Transverse colon (tissue), 4 donors: ENCODE measurements around the gene RALGDS. TPM values are rescaled to one million over a fixed set of nuclear protein-coding genes. Genes with fewer than 3 reads are reported as not detected.

Source experiments
- DNase-seq: peaks from one replicate; pipeline ENCODE4 v3.0.0-alpha.2; 2019
- H3K27ac ChIP-seq, 4 donors: fragments of 200-600 bp; sonication (generic); 2 replicates each; pipeline ENCODE4 v1.5.1; 2016 to 2018; ENCODE audit warnings: inconsistent platforms in 4 of 4
- H3K27me3 ChIP-seq: fragments of 200-600 bp; sonication (generic); 2 replicates; pipeline ENCODE4 v1.5.1; 2017; ENCODE audit warnings: inconsistent platforms
- H3K36me3 ChIP-seq, 4 donors: fragments of 200-600 bp; sonication (generic); 2 replicates each; pipeline ENCODE4 v1.5.1; 2017 to 2019; ENCODE audit warnings: inconsistent platforms in 4 of 4
- H3K4me1 ChIP-seq, 4 donors: fragments of 200-600 bp; sonication (generic); 2 replicates each; pipeline ENCODE4 v1.5.1; 2017 to 2020; ENCODE audit warnings: inconsistent platforms in 4 of 4
- H3K4me3 ChIP-seq, 4 donors: fragments of 200-600 bp; sonication (generic); 1 replicate in 1 of 4; 2 replicates in 3 of 4; pipeline versions ENCODE4 v1.5.1 to v1.6.1; 2017 to 2019; ENCODE audit warnings: inconsistent platforms in 4 of 4
- H3K9me3 ChIP-seq, 2 donors: fragments of 200-600 bp; sonication (generic); 2 replicates each; pipeline ENCODE4 v1.5.1; 2017 to 2019; ENCODE audit warnings: inconsistent platforms in 2 of 2
- EP300 ChIP-seq: sonication (generic); formaldehyde crosslinking; IDR thresholded peaks from one replicate; pipeline ENCODE4 v1.6.1; 2017; ENCODE audit warnings: antibody characterized with exemption, low read depth
- POLR2A ChIP-seq: fragments of 450-650 bp; IDR thresholded peaks from one replicate; pipeline ENCODE4 v1.6.1; 2016; ENCODE audit warnings: antibody characterized with exemption, mild to moderate bottlenecking, moderate library complexity
- POLR2AphosphoS5 ChIP-seq, 3 donors: sonication (generic); formaldehyde crosslinking; IDR thresholded peaks; one replicate each; pipeline ENCODE4 v1.6.1; 2016; ENCODE audit warnings: antibody characterized with exemption in 3 of 3
- WGBS, 2 donors: methylation state at CpG; one replicate each; pipeline ENCODE4 v1.1.5; 2018; ENCODE audit warnings: low coverage in 1 of 2; 5-methylcytosine and 5-hydroxymethylcytosine counted together
- in situ Hi-C, 4 donors: fragments of 200-750 bp; cut with MboI; loops; one replicate each; pipeline versions ENCODE4 v1.15.0 to v1.15.1; 2017; ENCODE audit warnings: low sequenced_read_pairs in 3 of 4, low pct_ligation_motif_present in 1 of 4, low pct_unique_long_range_greater_than_20kb in 1 of 4
- intact Hi-C: fragments of 100-400 bp; cut with DNase I; formaldehyde crosslinking; loops from one replicate; pipeline ENCODE4 v1.15.1; 2023; ENCODE audit warnings: low total_unique reads
- total RNA-seq, 4 donors: library from RNA; depleted of rRNA; stranded (reverse); fragments of >200 nt; gene quantifications; one replicate each; pipeline ENCODE4 v1.1.0, GENCODE V29; 2016
- TF ChIP-seq, protein P1 (sequence below), 5 experiments: fragments of 200-600 bp in 3 of 5; fragments of 450-650 bp in 2 of 5; sonication (generic) in 3 of 5; IDR thresholded peaks; 1 replicate in 2 of 5; 2 replicates in 3 of 5; pipeline ENCODE4 v1.5.1; 2016 to 2017; ENCODE audit warnings: antibody characterized with exemption in 5 of 5, inconsistent platforms in 3 of 5, mild to moderate bottlenecking in 2 of 5, moderate library complexity in 1 of 5

RALGDS gene
- total RNA-seq, 4 donors from 2014 or later = 50.5 to 233 (median 58.2) TPM

DNA sequence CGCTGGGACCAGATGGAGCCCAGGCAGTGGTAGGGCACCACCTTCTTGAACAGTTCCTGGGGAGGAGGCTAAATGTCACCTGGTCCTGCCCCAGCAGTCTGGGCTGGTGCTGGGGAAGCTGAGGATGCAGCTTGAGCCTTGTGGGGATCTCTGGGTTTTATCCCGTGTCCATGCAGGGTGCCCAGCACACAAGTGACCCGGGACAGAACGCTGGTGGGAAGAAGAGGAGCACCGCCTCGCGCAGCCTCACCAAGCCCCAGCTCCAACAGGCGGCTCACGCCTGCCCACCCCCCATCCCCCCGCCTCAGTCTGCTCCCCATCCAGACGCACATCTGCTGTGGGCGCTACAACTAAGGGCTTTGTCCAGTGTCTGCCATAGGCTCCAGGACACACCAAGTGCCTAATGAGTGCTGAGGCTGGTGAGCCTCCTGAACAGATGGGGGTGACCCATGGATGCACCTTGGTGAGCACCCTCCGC, 13.8 kb downstream of the RALGDS start:
- Histone ChIP-seq H3K27ac (no peak overlapping the region), H3K27me3 (no peaks in the 10 kb centered on the region), H3K4me1 (peaks cover 0 to 7% (median under 1%) of the 10 kb centered on the region in 4 donors), H3K4me3 (no peak overlapping the region), H3K36me3 (peaks cover 0 to 66% (median 17%) of the 10 kb centered on the region in 4 donors), H3K9me3 (no peaks in the 10 kb centered on the region)
- no peak for DNase-seq
- 91% methylated on average over 13 of the region's 13 CpGs; no CpG with 5 or more reads in 1 of the 2 donors for WGBS, 2 donors
- in situ Hi-C loops = no loop called here
- intact Hi-C loops = no loop called here
- TF ChIP-seq EP300 = no peak
- no peak for TF ChIP-seq POLR2AphosphoS5 (IDR thresholded peaks at IDR 0.05)
- TF ChIP-seq, protein P1, sequence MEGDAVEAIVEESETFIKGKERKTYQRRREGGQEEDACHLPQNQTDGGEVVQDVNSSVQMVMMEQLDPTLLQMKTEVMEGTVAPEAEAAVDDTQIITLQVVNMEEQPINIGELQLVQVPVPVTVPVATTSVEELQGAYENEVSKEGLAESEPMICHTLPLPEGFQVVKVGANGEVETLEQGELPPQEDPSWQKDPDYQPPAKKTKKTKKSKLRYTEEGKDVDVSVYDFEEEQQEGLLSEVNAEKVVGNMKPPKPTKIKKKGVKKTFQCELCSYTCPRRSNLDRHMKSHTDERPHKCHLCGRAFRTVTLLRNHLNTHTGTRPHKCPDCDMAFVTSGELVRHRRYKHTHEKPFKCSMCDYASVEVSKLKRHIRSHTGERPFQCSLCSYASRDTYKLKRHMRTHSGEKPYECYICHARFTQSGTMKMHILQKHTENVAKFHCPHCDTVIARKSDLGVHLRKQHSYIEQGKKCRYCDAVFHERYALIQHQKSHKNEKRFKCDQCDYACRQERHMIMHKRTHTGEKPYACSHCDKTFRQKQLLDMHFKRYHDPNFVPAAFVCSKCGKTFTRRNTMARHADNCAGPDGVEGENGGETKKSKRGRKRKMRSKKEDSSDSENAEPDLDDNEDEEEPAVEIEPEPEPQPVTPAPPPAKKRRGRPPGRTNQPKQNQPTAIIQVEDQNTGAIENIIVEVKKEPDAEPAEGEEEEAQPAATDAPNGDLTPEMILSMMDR (IDR thresholded peaks at IDR 0.05) = no peak
- no peak for TF ChIP-seq POLR2A

DNA sequence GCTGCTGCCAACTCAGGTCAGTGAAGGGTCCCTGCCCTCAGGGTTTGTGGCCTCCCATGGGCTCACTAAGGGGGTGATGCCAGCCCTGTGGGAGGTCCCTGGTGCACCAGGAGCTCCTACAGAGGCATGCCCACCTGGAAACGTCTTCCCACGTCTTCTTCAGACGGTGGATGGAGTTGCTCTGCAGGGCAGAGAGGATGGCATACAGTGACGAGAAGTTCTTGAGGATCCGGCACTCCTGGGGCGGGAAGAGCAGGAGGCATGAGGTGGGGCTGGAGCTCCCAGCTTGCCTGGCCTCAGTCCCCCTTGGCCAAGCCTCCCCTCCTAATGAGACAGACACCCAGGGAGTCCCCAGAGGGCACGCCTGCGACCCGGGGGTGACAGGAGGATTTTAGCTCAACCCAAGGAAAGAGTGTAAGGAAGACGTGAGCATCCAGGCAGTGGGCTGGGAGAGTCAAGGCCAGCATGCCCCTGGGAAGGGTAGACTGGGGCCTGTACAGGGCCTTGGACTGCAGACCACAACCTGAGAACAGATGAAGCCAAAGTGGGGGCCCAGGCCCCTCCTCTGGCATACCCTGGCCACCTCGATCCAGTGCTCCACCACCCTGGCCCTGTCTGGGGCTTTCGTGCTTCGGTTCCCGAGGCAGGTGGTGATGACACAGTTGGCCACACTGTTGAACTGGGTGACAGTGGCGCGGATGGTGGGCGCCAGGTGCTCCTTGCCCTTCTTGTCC, 14.4 kb downstream of the RALGDS start:
- no peak overlapping the region for H3K4me3 ChIP-seq
- peaks cover 0 to 7% (median 0%) of the 10 kb centered on the region in 4 donors for H3K4me1 ChIP-seq
- intact Hi-C loops (no loop called here), in situ Hi-C loops (no loop called here)
- DNase-seq = no peak
- TF ChIP-seq POLR2A = no peak
- TF ChIP-seq EP300 = no peak
- TF ChIP-seq, protein P1 (IDR thresholded peaks at IDR 0.05) = no peak
- TF ChIP-seq POLR2AphosphoS5 (IDR thresholded peaks at IDR 0.05) = no peak
- no peaks in the 10 kb centered on the region for H3K9me3 ChIP-seq
- H3K27me3 ChIP-seq = no peaks in the 10 kb centered on the region
- peaks cover 0 to 72% (median 21%) of the 10 kb centered on the region in 4 donors for H3K36me3 ChIP-seq
- H3K27ac ChIP-seq = no peak overlapping the region
- WGBS, 2 donors = 94% methylated on average over 17 of the region's 17 CpGs; no CpG with 5 or more reads in 1 of the 2 donors

GRCh38 chr9:133105461-133105770, 15.6 kb downstream of the RALGDS start:
- Histone ChIP-seq H3K36me3 (peaks cover 0 to 81% (median 29%) of the 10 kb centered on the region in 4 donors), H3K27me3 (no peaks in the 10 kb centered on the region), H3K4me3 (no peak overlapping the region), H3K4me1 (peaks cover 0 to 7% (median 0%) of the 10 kb centered on the region in 4 donors), H3K27ac (no peak overlapping the region), H3K9me3 (no peaks in the 10 kb centered on the region)
- in situ Hi-C loops = no loop called here
- 97% methylated on average over 5 of the region's 7 CpGs; no CpG with 5 or more reads in 1 of the 2 donors for WGBS, 2 donors
- TF ChIP-seq, protein P1 (IDR thresholded peaks at IDR 0.05) = no peak
- TF ChIP-seq POLR2AphosphoS5 (IDR thresholded peaks at IDR 0.05) (no peak), EP300 (no peak), POLR2A (no peak)
- intact Hi-C loops = loop anchor here (1.0 kb wide), 1 partner anchor 42 kb away; no protein-coding TSS in a partner anchor
- no peak for DNase-seq

DNA sequence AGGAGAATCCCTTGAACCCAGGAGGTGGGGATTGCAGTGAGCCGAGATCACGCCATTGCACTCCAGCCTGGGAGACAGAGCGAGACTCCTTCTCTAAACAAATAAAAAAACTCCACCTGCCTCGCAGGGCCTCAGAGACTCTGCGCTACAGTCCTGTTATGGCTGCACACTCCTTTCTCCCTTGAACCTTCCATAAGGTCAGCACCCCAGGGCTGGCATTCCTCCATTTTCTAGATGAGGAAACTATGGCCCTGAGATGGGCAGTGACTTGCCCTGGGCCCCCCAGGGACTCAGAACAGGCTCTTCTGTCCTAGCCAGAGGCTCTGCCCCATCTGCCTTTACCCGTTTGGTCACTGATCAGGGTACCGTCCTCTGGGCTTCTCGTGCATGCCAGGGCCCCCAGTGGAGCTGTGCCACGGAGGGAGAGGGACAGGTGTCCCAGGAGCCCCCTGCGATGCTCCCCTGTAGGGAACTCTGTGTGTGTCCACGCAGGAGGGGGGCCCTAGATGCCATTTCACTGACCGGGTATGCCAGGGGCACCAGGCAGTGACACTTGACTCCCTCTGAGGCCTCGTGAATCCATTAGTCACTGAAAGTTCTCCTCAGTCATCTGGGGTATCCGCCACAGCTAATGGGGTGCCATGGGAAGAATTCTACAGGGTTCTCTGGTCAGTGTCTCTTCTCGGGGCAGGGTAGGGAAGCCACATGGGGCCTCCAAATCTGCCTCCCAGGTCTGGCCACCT, 16.2 kb downstream of the RALGDS start:
- TF ChIP-seq EP300 = no peak
- TF ChIP-seq POLR2AphosphoS5 (IDR thresholded peaks at IDR 0.05) = no peak
- TF ChIP-seq, protein P1 (IDR thresholded peaks at IDR 0.05) = no peak
- TF ChIP-seq POLR2A = no peak
- intact Hi-C loops = loop anchor here (1.0 kb wide), 1 partner anchor 42 kb away; no protein-coding TSS in a partner anchor
- Histone ChIP-seq H3K4me1 (peaks cover 0 to 7% (median 0%) of the 10 kb centered on the region in 4 donors), H3K4me3 (no peak overlapping the region), H3K27me3 (no peaks in the 10 kb centered on the region), H3K36me3 (peaks cover 0 to 81% (median 32%) of the 10 kb centered on the region in 4 donors), H3K27ac (no peak overlapping the region), H3K9me3 (no peaks in the 10 kb centered on the region)
- in situ Hi-C loops = loop anchor here in 2 of 4 donors (5.0 kb wide), 1 partner anchor 42 kb away; no protein-coding TSS in a partner anchor
- no peak for DNase-seq
- 87% methylated on average over 15 of the region's 15 CpGs; no CpG with 5 or more reads in 1 of the 2 donors for WGBS, 2 donors
